GM23338 (cell line): ENCODE results near the gene C1QTNF8. TPM values are rescaled to one million over a fixed set of nuclear protein-coding genes. Genes with fewer than 3 reads are reported as not detected.

Source experiments
- ATAC-seq: fragments of 200-7000 bp; cut with Tn5 transposase; 3 replicates; pipeline ENCODE4 v1.9.1; 2020
- DNase-seq: peaks from one replicate; pipeline ENCODE4 v3.0.0-alpha.2; 2015; ENCODE audit warnings: low spot score
- H2AFZ ChIP-seq: fragments of 200-600 bp; sonication (generic); 2 replicates; pipeline ENCODE4 v1.8.0; 2016; ENCODE audit warnings: antibody characterized with exemption, mild to moderate bottlenecking, moderate library complexity
- H3F3A ChIP-seq: fragments of 200-600 bp; sonication (generic); replicated peaks from 2 replicates; pipeline ENCODE4 v1.8.0; 2017; ENCODE audit warnings: antibody characterized with exemption, mixed run types, low read depth
- H3K27ac ChIP-seq: fragments of 200-600 bp; sonication (generic); 2 replicates; pipeline ENCODE4 v1.6.1; 2016; ENCODE audit warnings: low read depth
- H3K27me3 ChIP-seq: fragments of 200-600 bp; sonication (generic); 2 replicates; pipeline ENCODE4 v1.8.0; 2016; ENCODE audit warnings: mild to moderate bottlenecking, mixed run types, moderate library complexity; ENCODE audit not compliant: insufficient read depth
- H3K36me3 ChIP-seq: fragments of 200-600 bp; sonication (generic); 2 replicates; pipeline ENCODE4 v1.8.0; 2016; ENCODE audit warnings: mild to moderate bottlenecking; ENCODE audit not compliant: insufficient read depth
- H3K4me1 ChIP-seq: fragments of 200-600 bp; sonication (generic); 2 replicates; pipeline ENCODE4 v1.8.0; 2016; ENCODE audit warnings: mild to moderate bottlenecking, moderate library complexity; ENCODE audit not compliant: insufficient read depth
- H3K4me2 ChIP-seq: fragments of 200-600 bp; sonication (generic); 2 replicates; pipeline ENCODE4 v1.7.1; 2017; ENCODE audit warnings: mixed run types
- H3K4me3 ChIP-seq: fragments of 200-600 bp; sonication (generic); 2 replicates; pipeline ENCODE4 v1.6.1; 2016; ENCODE audit warnings: mixed run types
- H3K79me2 ChIP-seq: fragments of 200-600 bp; sonication (generic); replicated peaks from 2 replicates; pipeline ENCODE4 v1.8.0; 2017; ENCODE audit warnings: mild to moderate bottlenecking; ENCODE audit not compliant: insufficient read depth
- H3K9me2 ChIP-seq: fragments of 200-600 bp; sonication (generic); 2 replicates; pipeline ENCODE4 v1.8.0; 2017; ENCODE audit not compliant: insufficient read depth
- H4K20me1 ChIP-seq: fragments of 200-600 bp; sonication (generic); replicated peaks from 2 replicates; pipeline ENCODE4 v1.8.0; 2017; ENCODE audit warnings: mild to moderate bottlenecking; ENCODE audit not compliant: insufficient read depth
- H3K27ac Mint-ChIP-seq: 2 replicates; pipeline ENCODE4 v1.8.0; 2020; ENCODE audit warnings: inconsistent platforms, mild to moderate bottlenecking, moderate library complexity, mixed read lengths
- H3K27me3 Mint-ChIP-seq: 3 replicates; pipeline ENCODE4 v1.8.0; 2022; ENCODE audit warnings: low read depth, mild to moderate bottlenecking, moderate library complexity, mixed read lengths, inconsistent platforms; ENCODE audit not compliant: insufficient read depth, poor library complexity
- H3K36me3 Mint-ChIP-seq: 3 replicates; pipeline ENCODE4 v1.8.0; 2021; ENCODE audit warnings: low read depth, mild to moderate bottlenecking, inconsistent platforms, moderate library complexity, mixed read lengths
- H3K4me1 Mint-ChIP-seq: 3 replicates; pipeline ENCODE4 v1.8.0; 2020; ENCODE audit warnings: mild to moderate bottlenecking, inconsistent platforms, mixed read lengths
- H3K4me3 Mint-ChIP-seq: 3 replicates; pipeline ENCODE4 v1.8.0; 2021; ENCODE audit warnings: moderate library complexity, mild to moderate bottlenecking, inconsistent platforms, mixed read lengths
- H3K9me3 Mint-ChIP-seq: 3 replicates; pipeline ENCODE4 v1.8.0; 2020; ENCODE audit warnings: moderate library complexity, mild to moderate bottlenecking, inconsistent platforms, mixed read lengths
- ETS1 ChIP-seq: IDR thresholded peaks from 2 replicates; pipeline ENCODE4 v1.6.1; 2016; ENCODE audit warnings: antibody characterized with exemption
- EZH2 ChIP-seq: fragments of 200-600 bp; sonication (generic); IDR thresholded peaks from one replicate; pipeline ENCODE4 v1.8.0; 2017; ENCODE audit warnings: antibody characterized with exemption, mild to moderate bottlenecking, low read depth; ENCODE audit not compliant: unreplicated experiment
- EZH2phosphoT487 ChIP-seq: fragments of 200-600 bp; sonication (generic); IDR thresholded peaks from one replicate; pipeline ENCODE4 v1.8.1; 2018; ENCODE audit warnings: antibody characterized with exemption; ENCODE audit not compliant: unreplicated experiment
- JUNB ChIP-seq: IDR thresholded peaks from one replicate; pipeline ENCODE4 v1.6.1; 2016; ENCODE audit warnings: antibody characterized with exemption; ENCODE audit not compliant: unreplicated experiment
- POLR2AphosphoS5 ChIP-seq: IDR thresholded peaks from 2 replicates; pipeline ENCODE4 v1.6.1; 2016; ENCODE audit warnings: antibody characterized with exemption, low read depth
- REST ChIP-seq: IDR thresholded peaks from one replicate; pipeline ENCODE4 v1.6.1; 2018; ENCODE audit warnings: antibody characterized with exemption; ENCODE audit not compliant: unreplicated experiment
- STAT1 ChIP-seq: IDR thresholded peaks from one replicate; pipeline ENCODE4 v1.6.1; 2016; ENCODE audit warnings: antibody characterized with exemption; ENCODE audit not compliant: unreplicated experiment
- ZNF114 ChIP-seq: fragments of 250-450 bp; sonication (Bioruptor Pico); IDR thresholded peaks from 2 replicates; pipeline ENCODE4 v1.5.0; 2020; ENCODE audit warnings: mild to moderate bottlenecking, moderate library complexity
- ZNF331 ChIP-seq: fragments of 250-450 bp; sonication (Bioruptor Pico); IDR thresholded peaks from 2 replicates; pipeline ENCODE4 v1.5.0; 2020; ENCODE audit warnings: low read depth, mild to moderate bottlenecking, moderate library complexity
- ZNF462 ChIP-seq: fragments of 250-450 bp; sonication (Bioruptor Pico); IDR thresholded peaks from 2 replicates; pipeline ENCODE4 v1.5.0; 2020; ENCODE audit warnings: mild to moderate bottlenecking, moderate library complexity
- polyA plus RNA-seq: library from polyadenylated mRNA; unstranded; fragments of >200 nt; fragmentation: Nextera tagmentation; extraction: Ambion mirVana; gene quantifications from 2 replicates; pipeline ENCODE4 v1.2.1, GENCODE V29; 2016
- total RNA-seq: library from RNA; depleted of rRNA; stranded (reverse); fragments of >200 nt; shearing (Covaris generic); gene quantifications from 2 replicates; pipeline ENCODE4 v1.2.3, GENCODE V29; 2014

Gene C1QTNF8
- total and polyA plus RNA-seq, 2 experiments from 2014 or later: not detected

- no peak for ATAC-seq
- H3K27ac Mint-ChIP-seq: no peak overlapping the region
- peaks cover 3% of the 10 kb centered on the region; the same call in 1 of the 3 replicates for H3K36me3 Mint-ChIP-seq
- no peak overlapping the region for H3K27ac ChIP-seq
- H4K20me1 ChIP-seq: no peaks in the 10 kb centered on the region
- no peaks in the 10 kb centered on the region for H3F3A ChIP-seq
- no peaks in the 10 kb centered on the region for H3K4me1 ChIP-seq
- TF ChIP-seq EZH2 (no peak), JUNB (no peak), REST (no peak), STAT1 (no peak), ZNF462 (CRISPR knock-in tag) (no peak), POLR2AphosphoS5 (no peak), ZNF114 (CRISPR knock-in tag) (no peak), ETS1 (no peak), EZH2phosphoT487 (no peak), ZNF331 (CRISPR knock-in tag) (no peak)
- no peaks in the 10 kb centered on the region for H3K79me2 ChIP-seq
- H3K4me3 Mint-ChIP-seq: no peak overlapping the region
- H3K9me3 Mint-ChIP-seq: peaks cover 3% of the 10 kb centered on the region
- H3K9me2 ChIP-seq: no peaks in the 10 kb centered on the region
- no peak overlapping the region for H2AFZ ChIP-seq
- no peaks in the 10 kb centered on the region for H3K27me3 ChIP-seq
- no peak for DNase-seq
- no peaks in the 10 kb centered on the region; the same call in 2 of the 3 replicates for H3K4me1 Mint-ChIP-seq
- no peak overlapping the region for H3K4me2 ChIP-seq
- H3K36me3 ChIP-seq: no peaks in the 10 kb centered on the region
- peaks cover 5% of the 10 kb centered on the region for H3K27me3 Mint-ChIP-seq
- no peak overlapping the region for H3K4me3 ChIP-seq
These were observed 57.1 kb downstream of the C1QTNF8 start for GRCh38 chr16:1038932-1039331.
